Measurements from ENCODE around the gene SLC20A1. TPM values are rescaled to one million over a fixed set of nuclear protein-coding genes. Genes with fewer than 3 reads are reported as not detected.

SLC20A1 gene
- total RNA-seq, 2 experiments from 2014 or later = 52.7 to 52.8 TPM

- H3K36me3 Mint-ChIP-seq (ENCODE audit: low read depth) = no peaks in the 10 kb centered on the region
Observed at GRCh38 chr2:112625474-112626114, 20.1 kb upstream of the SLC20A1 start.

GRCh38 chr2:112626604-112627059, 19.1 kb upstream of the SLC20A1 start:
- H3K4me3 Mint-ChIP-seq = no peak overlapping the region
- DNase-seq (peak; percentile 74), ATAC-seq (peak; percentile 43)
- ChIA-PET POLR2A (interaction anchor here (0.7 to 5.4 kb wide), 5 partner anchors 19 to 101 kb away, joined by 3 to 38 read pairs (median 3); partner anchors contain the start of gene SLC20A1), CTCF (interaction anchor here (0.6 to 15.4 kb wide), 33 partner anchors 9 to 367 kb away, joined by 3 to 291 read pairs (median 5); partner anchors contain the start of genes CHCHD5, NT5DC4 and SLC20A1)
- H3K27ac Mint-ChIP-seq = no peak overlapping the region
- intact Hi-C loops (cut with micrococcal nuclease) = loop anchor here (2.0 kb wide), 1 partner anchor 64 kb away; no protein-coding TSS in a partner anchor
- H3K36me3 Mint-ChIP-seq (ENCODE audit: low read depth) = no peaks in the 10 kb centered on the region
- peaks cover 56% of the 10 kb centered on the region for H3K4me1 Mint-ChIP-seq (ENCODE audit: low read depth)
- TF ChIP-seq CTCF (IDR thresholded peaks at IDR 0.05) = peak; percentile 92
- H3K27me3 Mint-ChIP-seq = peaks cover 13% of the 10 kb centered on the region
- no peaks in the 10 kb centered on the region for H3K9me3 Mint-ChIP-seq

More at GRCh38 chr2:112625474-112626114, 20.1 kb upstream of the SLC20A1 start:
- Mint-ChIP-seq H3K9me3 (no peaks in the 10 kb centered on the region), H3K27me3 (peaks cover 13% of the 10 kb centered on the region), H3K27ac (no peak overlapping the region), H3K4me1 (ENCODE audit: low read depth) (peaks cover 46% of the 10 kb centered on the region), H3K4me3 (no peak overlapping the region)
- intact Hi-C loops (cut with micrococcal nuclease) = loop anchor here (2.0 kb wide), 1 partner anchor 65 kb away; no protein-coding TSS in a partner anchor
- DNase-seq (no peak), ATAC-seq (no peak)
- ChIA-PET POLR2A (interaction anchor here (1.0 to 5.4 kb wide), 4 partner anchors 20 to 39 kb away, joined by 3 to 38 read pairs (median 4); partner anchors contain the start of gene SLC20A1), CTCF (interaction anchor here (0.7 to 15.4 kb wide), 25 partner anchors 10 to 360 kb away, joined by 3 to 291 read pairs (median 5); partner anchors contain the start of gene SLC20A1)
- no peak for TF ChIP-seq CTCF (IDR thresholded peaks at IDR 0.05)

- Mint-ChIP-seq H3K27ac (peak overlapping the region; percentile 25), H3K27me3 (peaks cover 13% of the 10 kb centered on the region), H3K36me3 (ENCODE audit: low read depth) (no peaks in the 10 kb centered on the region), H3K4me1 (ENCODE audit: low read depth) (peaks cover 61% of the 10 kb centered on the region), H3K4me3 (no peak overlapping the region), H3K9me3 (no peaks in the 10 kb centered on the region)
- ChIA-PET CTCF (interaction anchor here (0.6 to 15.4 kb wide), 30 partner anchors 9 to 368 kb away, joined by 3 to 291 read pairs (median 4); partner anchors contain the start of genes CHCHD5, NT5DC4 and SLC20A1), POLR2A (interaction anchor here (0.7 to 5.4 kb wide), 6 partner anchors 19 to 100 kb away, joined by 3 to 38 read pairs (median 4); partner anchors contain the start of gene SLC20A1)
- DNase-seq (no peak), ATAC-seq (no peak)
- TF ChIP-seq CTCF (IDR thresholded peaks at IDR 0.05) = no peak
- intact Hi-C loops (cut with micrococcal nuclease) = loop anchor here (2.0 kb wide), 1 partner anchor 63 kb away; no protein-coding TSS in a partner anchor
Observed at GRCh38 chr2:112627060-112628040, 18.4 kb upstream of the SLC20A1 start.

- no peak for TF ChIP-seq CTCF (IDR thresholded peaks at IDR 0.05)
- H3K36me3 Mint-ChIP-seq (ENCODE audit: low read depth) = no peaks in the 10 kb centered on the region
- no peaks in the 10 kb centered on the region for H3K9me3 Mint-ChIP-seq
- ChIA-PET CTCF (interaction anchor here (1.2 to 15.4 kb wide), 5 partner anchors 17 to 97 kb away, joined by 3 to 291 read pairs (median 83); partner anchors contain the start of gene SLC20A1), POLR2A (interaction anchor here (4.0 kb wide), 1 partner anchor 17 kb away, joined by 40 read pairs; the partner anchor contains the start of gene SLC20A1)
- no peak for DNase-seq
- no peak overlapping the region for H3K27ac Mint-ChIP-seq
- H3K4me3 Mint-ChIP-seq = no peak overlapping the region
- peaks cover 68% of the 10 kb centered on the region for H3K4me1 Mint-ChIP-seq (ENCODE audit: low read depth)
- H3K27me3 Mint-ChIP-seq = peaks cover 15% of the 10 kb centered on the region
- intact Hi-C loops (cut with micrococcal nuclease) = no loop called here
- no peak for ATAC-seq
Observed at GRCh38 chr2:112629224-112629623, 16.5 kb upstream of the SLC20A1 start.
